GM21529 (cell line): ENCODE measurements around the gene ZNF200.
"Not testable (repeated sequence)": the region's sequence is repeated elsewhere in the genome, so short reads cannot be mapped to it uniquely, and the experiment has no call there.

Source experiments
- ATAC-seq: cut with Tn5 transposase; IDR thresholded peaks from one replicate; pipeline ENCODE4 v1.9.1; 2021; ENCODE audit not compliant: unreplicated experiment

The ZNF200 gene, protein sequence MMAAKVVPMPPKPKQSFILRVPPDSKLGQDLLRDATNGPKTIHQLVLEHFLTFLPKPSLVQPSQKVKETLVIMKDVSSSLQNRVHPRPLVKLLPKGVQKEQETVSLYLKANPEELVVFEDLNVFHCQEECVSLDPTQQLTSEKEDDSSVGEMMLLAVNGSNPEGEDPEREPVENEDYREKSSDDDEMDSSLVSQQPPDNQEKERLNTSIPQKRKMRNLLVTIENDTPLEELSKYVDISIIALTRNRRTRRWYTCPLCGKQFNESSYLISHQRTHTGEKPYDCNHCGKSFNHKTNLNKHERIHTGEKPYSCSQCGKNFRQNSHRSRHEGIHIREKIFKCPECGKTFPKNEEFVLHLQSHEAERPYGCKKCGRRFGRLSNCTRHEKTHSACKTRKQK

DNA sequence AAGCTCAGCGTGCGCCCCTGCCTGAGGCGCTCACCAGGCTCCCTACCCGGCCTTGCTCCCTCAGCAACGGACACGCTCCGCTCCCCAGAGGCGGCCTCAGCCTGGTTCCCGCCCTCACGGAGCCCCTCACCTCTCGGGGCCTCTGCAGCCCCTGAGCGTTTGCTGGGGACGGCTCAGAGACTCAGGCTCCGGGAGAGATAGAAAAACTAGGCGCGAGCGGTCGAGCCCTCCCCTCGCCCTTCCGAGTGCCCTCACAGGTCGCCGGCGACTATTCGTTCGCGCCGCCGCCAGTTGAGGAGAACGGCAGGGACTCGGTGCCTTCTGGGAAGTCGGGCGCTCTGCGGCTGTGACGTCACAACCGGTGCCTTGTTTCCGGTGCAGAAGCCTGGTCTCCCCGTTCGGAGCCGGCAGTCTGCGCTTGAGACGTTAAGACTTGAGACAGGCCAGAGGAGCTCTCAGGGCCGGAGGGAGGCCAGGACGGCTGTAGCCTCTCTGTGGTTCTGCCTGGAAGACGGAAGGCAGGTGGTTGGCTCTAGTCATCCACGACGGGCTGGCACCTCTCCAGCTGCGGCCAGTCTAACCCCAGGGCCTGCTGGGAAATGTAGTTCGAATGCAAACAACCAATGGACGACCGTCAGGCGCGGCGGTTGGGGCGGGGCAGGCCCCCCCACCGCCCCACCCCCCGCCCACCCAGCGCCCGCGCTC lies at the start of gene ZNF200:
TSS of gene ZNF200 (minus strand) at position 302 of the 705 bp plus-strand sequence. CDS start 1,403 bp downstream, outside the sequence.
- ATAC-seq: peak; percentile 91

DNA sequence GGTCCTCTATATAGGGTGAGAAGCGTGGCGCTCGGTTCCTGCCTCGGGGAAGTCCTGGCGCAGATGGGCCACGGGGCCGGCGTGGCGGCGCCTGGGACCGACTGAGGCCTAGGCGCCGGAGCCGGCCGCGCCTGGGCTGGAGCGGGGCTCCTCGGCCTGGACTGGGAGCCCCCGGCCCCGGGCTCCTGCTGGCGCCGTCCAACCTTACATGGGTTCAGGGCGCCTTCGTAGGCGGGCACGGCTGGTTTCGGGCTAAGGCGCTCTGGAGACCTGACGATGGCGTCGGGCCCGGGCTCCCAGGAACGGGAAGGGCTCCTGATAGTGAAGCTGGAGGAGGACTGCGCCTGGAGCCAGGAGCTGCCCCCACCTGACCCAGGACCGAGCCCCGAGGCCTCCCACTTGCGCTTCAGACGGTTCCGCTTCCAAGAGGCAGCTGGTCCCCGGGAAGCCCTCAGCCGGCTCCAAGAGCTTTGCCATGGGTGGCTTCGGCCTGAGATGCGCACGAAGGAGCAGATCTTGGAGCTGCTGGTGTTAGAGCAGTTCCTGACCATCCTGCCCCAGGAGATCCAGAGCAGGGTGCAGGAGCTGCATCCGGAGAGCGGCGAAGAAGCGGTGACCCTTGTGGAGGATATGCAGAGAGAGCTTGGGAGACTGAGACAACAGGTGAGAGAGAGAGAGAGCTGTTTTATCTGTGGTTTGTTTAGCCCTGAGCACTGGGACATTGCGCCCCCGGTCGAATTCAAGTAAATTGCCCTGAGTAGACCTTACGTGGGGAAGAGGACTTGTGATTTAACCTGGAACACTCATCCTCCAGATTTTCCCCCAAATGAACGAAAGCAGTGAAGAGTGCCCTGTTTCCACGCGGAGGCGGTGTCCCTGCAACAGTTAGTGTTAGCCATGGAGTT lies 48.8 kb upstream of the ZNF200 start:
- no peak for ATAC-seq

DNA sequence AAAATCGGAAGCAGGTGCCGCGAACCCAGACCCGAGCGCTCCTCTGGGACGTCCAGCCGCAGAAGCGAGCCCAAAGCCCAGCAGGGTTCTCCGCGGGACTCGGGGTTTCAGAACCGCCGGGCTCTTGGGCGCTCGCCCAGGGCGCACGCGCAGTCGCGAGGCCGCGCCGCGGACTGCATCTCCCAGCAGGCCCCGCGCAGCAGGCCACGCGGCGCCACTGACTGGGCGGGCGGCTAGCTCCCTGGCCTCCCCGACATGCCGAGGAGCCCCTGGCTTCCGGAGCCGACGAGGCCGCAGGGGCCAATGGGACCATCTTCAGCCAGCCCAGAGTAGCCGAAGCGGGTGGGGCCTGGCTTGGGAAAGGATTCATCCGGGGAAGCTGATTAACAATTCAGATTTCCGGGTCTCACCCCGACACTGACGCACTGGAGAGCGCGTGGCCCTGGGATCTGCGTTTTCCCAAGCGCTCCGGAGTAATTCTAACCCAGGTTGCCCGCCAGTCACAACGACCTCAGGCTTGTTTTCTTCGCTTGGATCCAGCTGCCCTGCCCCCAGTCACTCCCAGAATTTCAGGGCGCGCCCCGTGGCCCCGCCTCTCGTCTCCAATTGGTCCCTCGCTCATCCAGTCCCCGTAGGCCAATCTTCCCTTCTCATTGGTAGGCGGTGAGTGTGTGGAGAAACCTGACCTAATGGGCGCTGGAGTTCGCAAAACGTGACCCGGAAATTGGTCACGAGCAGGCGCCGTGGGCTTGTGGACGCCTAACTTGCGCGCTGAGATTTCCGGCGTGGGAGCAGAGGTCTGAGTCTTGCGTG lies 48.0 kb upstream of the ZNF200 start, which contains the start of gene ZNF263:
TSS of gene ZNF263 (plus strand) at position 762 of the 813 bp plus-strand sequence. CDS start 328 bp downstream, outside the sequence.
- ATAC-seq: peak; percentile 84

- ATAC-seq: peak; percentile 28
Observed at GRCh38 chr16:3282103-3282729, 47.3 kb upstream of the ZNF200 start.

GRCh38 chr16:3281222-3281820 lies 46.4 kb upstream of the ZNF200 start:
- no peak for ATAC-seq

GRCh38 chr16:3276679-3277078 lies 41.7 kb upstream of the ZNF200 start:
- no peak for ATAC-seq

DNA sequence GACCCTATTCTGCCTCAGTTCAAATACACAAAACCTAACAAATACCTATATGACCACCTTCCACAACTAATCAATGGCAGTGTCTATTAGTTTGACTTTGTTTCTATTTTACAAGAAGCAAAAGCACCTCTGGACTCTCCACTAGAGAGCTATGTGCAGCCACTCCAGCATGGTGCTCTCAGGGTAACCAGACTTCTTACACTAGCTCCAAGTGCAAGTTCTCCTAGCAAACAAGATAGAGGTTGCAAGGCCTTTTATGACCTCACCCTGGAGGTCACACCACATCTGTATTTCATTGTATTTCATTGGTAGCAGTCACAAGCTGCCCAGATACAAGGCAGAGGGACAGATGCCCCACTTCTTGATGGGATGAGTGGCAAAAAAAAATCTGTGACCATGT lies 40.0 kb upstream of the ZNF200 start:
- no peak for ATAC-seq

DNA sequence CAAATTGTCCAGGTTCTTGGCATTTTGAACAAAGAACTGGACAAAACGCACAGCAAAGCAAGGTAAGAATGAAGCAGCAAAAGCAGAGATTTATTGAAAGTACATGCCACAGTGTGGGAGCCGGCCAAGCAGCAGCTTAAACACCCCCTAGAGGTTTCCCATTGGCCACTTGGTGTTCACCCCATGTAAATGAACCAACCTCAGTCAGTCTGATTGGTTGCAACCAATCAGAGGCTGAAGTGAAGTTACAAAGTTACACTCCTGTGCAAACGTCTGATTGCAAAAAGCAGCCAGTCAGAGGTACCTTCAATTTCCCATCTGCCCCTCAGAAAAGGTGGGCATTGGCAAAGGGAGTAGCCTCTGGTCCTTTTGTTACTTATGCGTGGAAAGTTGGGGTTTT lies 39.5 kb upstream of the ZNF200 start:
- ATAC-seq: no peak

DNA sequence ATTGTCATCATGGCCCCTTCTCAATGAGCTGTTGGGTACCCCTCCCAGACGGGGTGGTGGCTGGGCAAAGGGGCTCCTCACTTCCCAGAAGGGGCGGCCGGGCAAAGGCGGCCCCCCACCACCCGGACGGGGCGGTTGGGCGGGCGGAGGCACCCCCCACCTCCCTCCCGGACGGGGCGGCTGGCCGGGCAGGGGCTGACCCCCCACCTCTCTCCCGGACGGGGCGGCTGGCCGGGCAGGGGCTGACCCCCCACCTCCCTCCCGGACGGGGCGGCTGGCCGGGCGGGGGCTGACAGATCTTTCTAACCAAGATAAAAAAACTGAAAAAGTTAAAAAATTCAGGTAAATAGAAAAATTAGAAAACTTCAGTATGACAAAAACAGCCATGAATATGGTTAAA lies 36.3 kb upstream of the ZNF200 start:
- ATAC-seq: not testable (repeated sequence)

GRCh38 chr16:3270718-3271117 lies 35.8 kb upstream of the ZNF200 start:
- not testable (repeated sequence) for ATAC-seq

GRCh38 chr16:3268294-3268693 lies 33.3 kb upstream of the ZNF200 start:
- no peak for ATAC-seq

GRCh38 chr16:3266873-3267537 lies 32.0 kb upstream of the ZNF200 start:
- ATAC-seq: no peak

GRCh38 chr16:3264137-3265036 lies 29.4 kb upstream of the ZNF200 start:
- peak; percentile 88 for ATAC-seq

GRCh38 chr16:3262517-3262916 lies 27.6 kb upstream of the ZNF200 start:
- no peak for ATAC-seq

DNA sequence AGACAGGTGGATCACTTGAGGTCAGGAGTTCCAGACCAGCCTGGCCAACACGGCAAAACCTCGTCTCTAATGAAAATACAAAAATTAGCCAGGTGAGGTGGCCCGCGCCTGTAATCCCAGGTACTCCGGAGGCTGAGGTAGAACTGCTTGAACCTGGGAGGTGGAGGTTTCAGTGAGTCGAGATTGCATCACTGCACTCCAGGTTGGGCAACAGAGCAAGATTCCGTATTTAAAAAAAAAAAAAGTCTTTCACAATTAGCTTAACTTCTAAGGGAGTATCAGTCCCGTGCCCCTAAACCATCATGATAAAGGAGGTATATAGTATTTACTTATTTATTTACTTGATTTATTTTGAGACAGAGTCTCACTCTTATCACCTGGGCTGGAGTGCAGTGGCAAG lies 24.9 kb upstream of the ZNF200 start:
- no peak for ATAC-seq

DNA sequence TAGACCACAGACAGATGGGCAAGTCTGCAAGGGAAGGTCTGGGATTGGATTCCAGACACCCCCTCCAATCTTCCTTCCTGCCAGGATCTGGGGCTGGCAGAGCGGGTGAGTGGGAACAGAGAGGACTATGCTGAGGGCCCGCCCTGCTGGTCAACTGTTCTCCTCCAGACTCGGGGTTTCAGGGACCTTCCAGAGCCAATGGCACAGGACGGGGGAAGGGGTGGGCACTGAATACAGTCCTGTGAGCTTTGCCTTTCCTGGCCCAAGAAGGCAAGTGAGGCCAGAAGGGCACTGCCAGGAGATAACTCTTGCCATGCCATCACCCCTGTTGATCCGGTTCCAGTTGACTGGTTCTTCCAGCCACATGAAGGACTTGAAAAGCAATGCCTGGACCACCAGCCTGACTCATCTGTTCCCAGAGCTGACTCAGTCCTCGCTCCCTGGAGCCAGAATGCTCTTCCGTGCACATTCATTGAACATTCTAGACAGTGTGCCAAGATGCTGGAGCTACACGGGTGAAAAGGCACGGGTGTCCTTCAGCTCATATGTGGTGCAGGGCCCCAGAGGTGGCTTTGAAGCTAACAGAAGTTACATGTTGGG lies 22.0 kb upstream of the ZNF200 start:
- ATAC-seq: no peak

DNA sequence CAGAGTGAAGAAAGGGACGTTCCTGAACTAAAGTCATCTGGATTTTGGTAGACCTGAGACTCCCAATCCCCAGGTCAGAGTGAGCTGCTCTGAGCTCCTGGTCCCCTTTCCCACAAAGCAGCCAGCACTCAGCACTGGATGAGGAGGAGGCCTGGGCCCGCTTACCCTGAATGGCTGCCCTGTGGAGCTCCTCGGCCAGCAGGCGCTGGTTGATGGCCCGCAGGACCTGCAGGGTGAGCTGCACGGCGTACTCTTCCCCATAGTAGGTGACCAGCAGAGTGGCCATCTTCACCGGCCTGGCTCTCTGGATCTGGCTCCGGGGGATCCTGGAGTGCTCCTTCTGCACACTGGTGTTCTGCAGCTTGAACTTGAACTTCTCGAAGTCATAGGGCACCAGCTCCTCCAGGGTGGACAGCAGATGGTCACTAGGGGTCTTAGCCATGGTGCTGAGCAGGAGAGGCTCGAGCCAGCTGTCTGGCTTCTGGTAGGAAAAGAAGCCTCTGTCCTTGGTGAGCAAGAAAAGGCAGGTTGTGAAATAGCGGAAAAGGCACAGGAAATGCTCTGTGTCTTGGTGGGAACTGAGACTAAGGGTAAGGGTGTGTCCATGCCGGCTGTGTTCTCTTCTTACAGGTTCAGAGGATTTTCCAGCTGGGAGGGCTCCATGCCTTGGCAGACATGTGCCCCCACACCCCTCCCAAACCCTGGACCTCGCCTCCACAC lies 21.3 kb upstream of the ZNF200 start, which contains the start of gene MEFV:
TSS of gene MEFV (minus strand) at position 488 of the 720 bp plus-strand sequence. CDS start at position 442, 46 bp downstream.
- ATAC-seq: no peak
